NB4 (cell line): ENCODE measurements around the gene LIX1.

Experiments used
- MYC ChIP-seq: IDR thresholded peaks from 2 replicates; pipeline ENCODE4 v1.6.1; 2011; ENCODE audit warnings: low read depth, low read length
- POLR2A ChIP-seq: IDR thresholded peaks from 2 replicates; pipeline ENCODE4 v1.6.1; 2011; ENCODE audit warnings: mild to moderate bottlenecking; ENCODE audit not compliant: insufficient read length; ENCODE audit errors: extremely low read depth
- TF ChIP-seq, protein P1 (sequence below): IDR thresholded peaks from one replicate; pipeline ENCODE4 v1.5.1; 2012; ENCODE audit warnings: low read depth, low read length
- TF ChIP-seq, protein P2 (sequence below): IDR thresholded peaks from 2 replicates; pipeline ENCODE4 v1.6.1; 2011; ENCODE audit warnings: low read depth, low read length

DNA sequence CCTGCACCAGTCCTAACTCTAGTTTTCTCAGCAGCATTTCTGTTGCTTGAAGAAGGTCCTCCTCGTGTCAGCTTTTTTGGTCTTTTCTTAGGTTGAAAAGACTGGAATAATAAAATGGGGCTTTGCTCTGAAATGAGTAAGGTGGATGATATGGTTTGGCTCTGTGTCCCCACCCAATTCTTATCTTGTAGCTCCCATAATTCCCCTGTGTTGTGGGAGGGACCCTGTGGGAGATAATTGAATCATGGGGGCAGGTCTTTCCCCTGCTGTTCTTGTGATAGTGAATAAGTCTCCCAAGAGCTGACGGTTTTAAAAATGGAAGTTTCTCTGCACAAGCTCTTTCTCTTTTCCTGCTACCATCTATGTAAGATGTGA is 53.6 kb downstream of the LIX1 start:
- TF ChIP-seq POLR2A (no peak), MYC (no peak)
- TF ChIP-seq, protein P1, sequence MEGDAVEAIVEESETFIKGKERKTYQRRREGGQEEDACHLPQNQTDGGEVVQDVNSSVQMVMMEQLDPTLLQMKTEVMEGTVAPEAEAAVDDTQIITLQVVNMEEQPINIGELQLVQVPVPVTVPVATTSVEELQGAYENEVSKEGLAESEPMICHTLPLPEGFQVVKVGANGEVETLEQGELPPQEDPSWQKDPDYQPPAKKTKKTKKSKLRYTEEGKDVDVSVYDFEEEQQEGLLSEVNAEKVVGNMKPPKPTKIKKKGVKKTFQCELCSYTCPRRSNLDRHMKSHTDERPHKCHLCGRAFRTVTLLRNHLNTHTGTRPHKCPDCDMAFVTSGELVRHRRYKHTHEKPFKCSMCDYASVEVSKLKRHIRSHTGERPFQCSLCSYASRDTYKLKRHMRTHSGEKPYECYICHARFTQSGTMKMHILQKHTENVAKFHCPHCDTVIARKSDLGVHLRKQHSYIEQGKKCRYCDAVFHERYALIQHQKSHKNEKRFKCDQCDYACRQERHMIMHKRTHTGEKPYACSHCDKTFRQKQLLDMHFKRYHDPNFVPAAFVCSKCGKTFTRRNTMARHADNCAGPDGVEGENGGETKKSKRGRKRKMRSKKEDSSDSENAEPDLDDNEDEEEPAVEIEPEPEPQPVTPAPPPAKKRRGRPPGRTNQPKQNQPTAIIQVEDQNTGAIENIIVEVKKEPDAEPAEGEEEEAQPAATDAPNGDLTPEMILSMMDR = no peak
- TF ChIP-seq, protein P2, sequence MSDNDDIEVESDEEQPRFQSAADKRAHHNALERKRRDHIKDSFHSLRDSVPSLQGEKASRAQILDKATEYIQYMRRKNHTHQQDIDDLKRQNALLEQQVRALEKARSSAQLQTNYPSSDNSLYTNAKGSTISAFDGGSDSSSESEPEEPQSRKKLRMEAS = no peak
